ENCODE results near the gene RPS6KA2.

The RPS6KA2 gene

GRCh38 chr6:166627033-166627874 lies at the start of gene RPS6KA2:
RPS6KA2 (minus strand) TSS chr6:166627251; CDS start chr6:166627019, 232 bp downstream.
- DNase-seq (ENCODE audit: low spot score) = peak; percentile 100

- DNase-seq (ENCODE audit: low spot score) = no peak
Observed at GRCh38 chr6:166676270-166676860, 49.3 kb upstream of the RPS6KA2 start.

GRCh38 chr6:166675736-166676135 lies 48.7 kb upstream of the RPS6KA2 start:
- no peak for DNase-seq (ENCODE audit: low spot score)

DNA sequence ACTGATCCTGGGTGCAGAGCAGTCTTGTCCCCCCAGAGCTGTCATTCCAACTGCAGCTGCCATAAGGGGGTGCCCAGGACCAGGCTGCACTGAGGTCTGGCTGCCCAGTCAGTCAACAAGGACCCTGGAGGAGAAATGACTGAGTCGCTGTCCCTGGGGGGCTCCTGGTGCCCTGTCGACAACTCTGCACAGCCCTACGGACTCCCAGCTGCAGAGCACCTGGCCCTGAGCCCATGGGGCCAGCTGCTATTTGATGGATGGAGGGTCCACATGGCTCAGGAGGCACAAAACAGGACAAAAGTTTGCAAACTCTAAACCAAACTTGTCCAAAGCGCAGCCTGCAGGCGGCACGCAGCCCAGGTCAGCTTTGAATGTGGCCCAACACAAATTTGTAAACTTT lies 46.3 kb upstream of the RPS6KA2 start:
- no peak for DNase-seq (ENCODE audit: low spot score)

GRCh38 chr6:166672624-166673206 lies 45.7 kb upstream of the RPS6KA2 start:
- DNase-seq (ENCODE audit: low spot score) = peak; percentile 22

GRCh38 chr6:166672146-166672545 lies 45.1 kb upstream of the RPS6KA2 start:
- no peak for DNase-seq (ENCODE audit: low spot score)

GRCh38 chr6:166671434-166672081 lies 44.5 kb upstream of the RPS6KA2 start:
- DNase-seq (ENCODE audit: low spot score) = no peak

DNA sequence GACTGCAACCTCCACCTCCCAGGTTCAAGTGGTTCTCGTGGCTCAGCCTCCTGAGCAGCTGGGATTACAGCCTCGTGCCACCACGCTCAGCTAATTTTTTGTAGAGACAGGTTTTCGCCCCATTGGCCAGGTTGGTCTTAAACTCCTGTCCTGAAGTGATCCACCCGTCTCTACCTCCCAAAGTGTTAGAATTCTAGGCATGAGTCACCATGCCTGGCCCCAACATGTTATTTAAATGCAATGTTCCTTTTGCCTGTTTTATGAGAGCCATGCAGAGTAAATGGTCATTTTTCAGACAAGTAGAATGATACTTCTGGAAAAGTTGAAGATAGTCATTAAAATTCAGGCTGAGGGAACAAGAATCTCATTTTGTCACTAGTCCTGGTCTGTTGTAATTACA lies 43.8 kb upstream of the RPS6KA2 start:
- no peak for DNase-seq (ENCODE audit: low spot score)

GRCh38 chr6:166670013-166670412 lies 43.0 kb upstream of the RPS6KA2 start:
- no peak for DNase-seq (ENCODE audit: low spot score)

DNA sequence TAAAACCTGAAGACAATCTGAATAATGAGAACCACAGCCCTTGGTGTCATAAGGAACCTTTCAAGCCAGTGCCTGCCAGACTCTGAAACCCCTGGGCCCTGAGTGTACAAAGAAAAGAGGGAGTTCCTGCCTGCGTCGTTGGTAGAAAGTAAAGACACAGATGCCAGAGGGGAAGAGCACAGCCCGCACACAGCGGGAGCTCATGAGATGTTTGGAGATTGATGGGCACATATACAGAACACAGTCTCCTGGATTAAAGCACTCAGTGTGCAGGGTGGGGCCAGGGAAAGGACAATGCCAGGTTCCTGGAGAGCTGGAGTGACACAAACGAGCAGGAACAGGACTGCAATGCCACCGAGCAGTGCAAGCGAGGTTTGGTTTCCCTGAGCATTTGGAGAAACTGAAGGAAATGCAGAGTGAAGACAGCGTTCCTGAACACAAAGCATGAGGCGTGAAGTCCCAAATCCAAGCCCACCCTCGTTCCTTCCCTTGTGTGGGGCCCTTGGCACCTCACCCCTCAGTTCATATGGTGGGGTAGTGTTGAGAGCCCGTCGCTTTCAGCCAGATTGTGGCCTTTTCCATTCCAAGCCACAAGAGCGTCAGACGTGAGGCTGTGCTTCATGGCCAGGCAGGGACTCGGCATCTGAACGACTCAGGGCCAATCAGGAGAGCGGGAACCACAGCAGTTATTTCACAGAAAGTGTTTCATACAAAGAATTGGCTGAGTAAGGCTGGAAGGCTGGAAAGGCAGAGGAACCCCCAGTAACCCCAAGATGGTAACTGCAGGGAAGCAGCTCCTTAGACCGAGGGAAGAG lies 41.0 kb upstream of the RPS6KA2 start:
- peak; percentile 57 for DNase-seq (ENCODE audit: low spot score)

DNA sequence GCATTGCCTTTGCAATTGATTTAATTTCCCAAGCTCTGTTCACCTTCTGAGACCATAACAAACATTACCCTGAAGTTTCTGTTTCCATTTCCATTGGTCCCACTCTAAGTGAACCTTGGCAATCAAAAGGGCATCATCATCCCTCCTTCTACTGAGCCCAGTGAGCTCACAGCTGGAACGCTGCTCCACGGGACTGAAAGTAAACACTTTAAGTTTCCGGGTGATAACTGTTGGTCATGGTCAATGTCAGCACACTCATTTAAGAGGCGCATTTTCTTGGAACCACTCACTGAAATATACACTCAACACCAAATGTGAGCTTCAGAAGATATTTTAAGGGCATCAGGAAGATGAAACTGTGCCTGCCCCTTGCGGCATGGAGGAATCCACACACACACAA lies 37.1 kb upstream of the RPS6KA2 start:
- no peak for DNase-seq (ENCODE audit: low spot score)

- DNase-seq (ENCODE audit: low spot score) = no peak
Observed at GRCh38 chr6:166663568-166663967, 36.5 kb upstream of the RPS6KA2 start.

- DNase-seq (ENCODE audit: low spot score) = no peak
Observed at GRCh38 chr6:166662690-166663089, 35.6 kb upstream of the RPS6KA2 start.

- DNase-seq (ENCODE audit: low spot score) = no peak
Observed at GRCh38 chr6:166661327-166662085, 34.5 kb upstream of the RPS6KA2 start.

- no peak for DNase-seq (ENCODE audit: low spot score)
Observed at GRCh38 chr6:166660157-166660688, 33.2 kb upstream of the RPS6KA2 start.

DNA sequence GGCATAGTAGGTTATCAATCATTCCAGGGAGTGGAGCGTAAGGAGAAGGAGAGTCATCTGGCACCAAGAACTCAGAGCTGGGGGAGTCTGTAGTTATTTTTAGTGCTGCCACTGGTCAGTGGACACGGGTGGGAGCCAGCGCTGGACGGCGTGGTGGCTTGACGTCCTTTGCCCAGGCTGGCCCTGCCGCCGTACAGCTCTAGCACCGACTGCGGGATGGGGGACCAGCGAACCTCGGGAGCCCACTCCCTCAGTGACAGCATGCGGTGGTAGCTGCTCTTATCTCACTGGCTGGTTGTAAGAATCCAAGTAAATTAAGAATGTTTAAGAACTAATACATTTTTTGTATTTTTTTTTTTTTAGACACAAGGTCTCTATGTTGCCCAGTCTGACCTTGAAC lies 32.5 kb upstream of the RPS6KA2 start:
- DNase-seq (ENCODE audit: low spot score) = no peak

GRCh38 chr6:166658792-166659150 lies 31.7 kb upstream of the RPS6KA2 start:
- DNase-seq (ENCODE audit: low spot score) = no peak

GRCh38 chr6:166658115-166658791 lies 31.2 kb upstream of the RPS6KA2 start:
- DNase-seq (ENCODE audit: low spot score) = no peak

DNA sequence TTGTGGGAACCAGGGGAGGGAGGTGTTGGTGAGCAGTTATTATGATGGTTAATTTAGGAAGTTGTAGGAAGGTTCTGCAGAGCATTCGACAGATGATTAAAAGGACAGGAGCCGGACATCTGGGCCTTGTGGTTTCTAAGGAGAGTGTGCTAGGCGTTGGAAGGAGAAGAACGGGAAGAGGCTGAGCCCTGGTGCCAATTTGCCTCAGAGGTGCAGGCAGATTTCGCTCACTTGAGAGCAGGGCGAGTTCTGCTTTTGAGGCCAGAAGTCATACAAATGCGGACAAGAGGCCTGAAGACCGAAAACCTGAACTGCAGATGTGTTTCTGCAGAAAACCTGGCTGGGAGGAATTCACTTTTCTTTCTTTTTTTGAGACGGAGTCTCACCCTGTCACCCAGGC lies 30.5 kb upstream of the RPS6KA2 start:
- no peak for DNase-seq (ENCODE audit: low spot score)
